ENCODE data around the gene NFKB1. TPM values are rescaled to one million over a fixed set of nuclear protein-coding genes. Genes with fewer than 3 reads are reported as not detected.

Gene NFKB1
- total and polyA plus RNA-seq, 9 donors, result 18.6 to 45.0 (median 36.6) TPM

- intact Hi-C loops (cut with DNase I), result no loop called here
- Histone ChIP-seq H3K36me3 (no peaks in the 10 kb centered on the region), H3K4me1 (ENCODE audit: insufficient read depth) (no peaks in the 10 kb centered on the region), H3K27me3 (no peaks in the 10 kb centered on the region), H3K9me3 (no peaks in the 10 kb centered on the region), H3K27ac (no peak overlapping the region), H3K4me3 (no peak overlapping the region)
- no peak for DNase-seq
- TF ChIP-seq, protein P1, sequence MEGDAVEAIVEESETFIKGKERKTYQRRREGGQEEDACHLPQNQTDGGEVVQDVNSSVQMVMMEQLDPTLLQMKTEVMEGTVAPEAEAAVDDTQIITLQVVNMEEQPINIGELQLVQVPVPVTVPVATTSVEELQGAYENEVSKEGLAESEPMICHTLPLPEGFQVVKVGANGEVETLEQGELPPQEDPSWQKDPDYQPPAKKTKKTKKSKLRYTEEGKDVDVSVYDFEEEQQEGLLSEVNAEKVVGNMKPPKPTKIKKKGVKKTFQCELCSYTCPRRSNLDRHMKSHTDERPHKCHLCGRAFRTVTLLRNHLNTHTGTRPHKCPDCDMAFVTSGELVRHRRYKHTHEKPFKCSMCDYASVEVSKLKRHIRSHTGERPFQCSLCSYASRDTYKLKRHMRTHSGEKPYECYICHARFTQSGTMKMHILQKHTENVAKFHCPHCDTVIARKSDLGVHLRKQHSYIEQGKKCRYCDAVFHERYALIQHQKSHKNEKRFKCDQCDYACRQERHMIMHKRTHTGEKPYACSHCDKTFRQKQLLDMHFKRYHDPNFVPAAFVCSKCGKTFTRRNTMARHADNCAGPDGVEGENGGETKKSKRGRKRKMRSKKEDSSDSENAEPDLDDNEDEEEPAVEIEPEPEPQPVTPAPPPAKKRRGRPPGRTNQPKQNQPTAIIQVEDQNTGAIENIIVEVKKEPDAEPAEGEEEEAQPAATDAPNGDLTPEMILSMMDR (IDR thresholded peaks at IDR 0.05), result no peak
- TF ChIP-seq EP300 (IDR thresholded peaks at IDR 0.05) (no peak), POLR2A (IDR thresholded peaks at IDR 0.05) (no peak)
- WGBS, 3 donors, result 78 to 85% (median 83%) methylated on average over 6 of the region's 6 CpGs
Observed at GRCh38 chr4:102575369-102576129, 74.4 kb downstream of the NFKB1 start.

GRCh38 chr4:102578270-102578669 lies 77.1 kb downstream of the NFKB1 start:
- Histone ChIP-seq H3K9me3 (no peaks in the 10 kb centered on the region), H3K27me3 (no peaks in the 10 kb centered on the region), H3K27ac (no peak overlapping the region), H3K4me3 (no peak overlapping the region), H3K36me3 (no peaks in the 10 kb centered on the region), H3K4me1 (ENCODE audit: insufficient read depth) (no peaks in the 10 kb centered on the region)
- DNase-seq, result no peak
- intact Hi-C loops (cut with DNase I), result no loop called here
- WGBS, 3 donors, result 91 to 93% (median 91%) methylated on average over 3 of the region's 3 CpGs
- TF ChIP-seq EP300 (IDR thresholded peaks at IDR 0.05) (no peak), POLR2A (IDR thresholded peaks at IDR 0.05) (no peak)
- TF ChIP-seq, protein P1 (IDR thresholded peaks at IDR 0.05), result no peak

DNA sequence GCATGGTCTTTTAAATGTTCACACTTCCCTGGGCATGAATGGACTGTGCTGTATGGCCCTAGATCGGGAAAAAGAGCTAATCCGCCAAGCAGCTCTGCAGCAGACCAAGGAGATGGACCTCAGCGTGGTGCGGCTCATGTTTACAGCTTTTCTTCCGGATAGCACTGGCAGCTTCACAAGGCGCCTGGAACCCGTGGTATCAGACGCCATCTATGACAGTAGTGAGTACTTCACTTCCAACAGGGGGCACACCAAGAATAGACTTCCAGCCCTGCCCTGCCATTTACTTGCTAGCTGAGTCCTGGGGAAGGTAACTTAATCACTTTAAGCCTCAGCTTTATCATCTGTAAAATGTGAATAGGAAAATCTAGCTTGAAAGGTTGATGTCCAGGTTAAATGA lies 77.7 kb downstream of the NFKB1 start:
- H3K4me1 ChIP-seq (ENCODE audit: insufficient read depth), result no peaks in the 10 kb centered on the region
- TF ChIP-seq POLR2A (IDR thresholded peaks at IDR 0.05) (no peak), EP300 (IDR thresholded peaks at IDR 0.05) (no peak)
- TF ChIP-seq, protein P1 (IDR thresholded peaks at IDR 0.05), result no peak
- no peak for DNase-seq
- intact Hi-C loops (cut with DNase I), result no loop called here
- H3K27ac ChIP-seq, result no peak overlapping the region
- no peaks in the 10 kb centered on the region for H3K27me3 ChIP-seq
- H3K4me3 ChIP-seq, result no peak overlapping the region
- H3K9me3 ChIP-seq, result no peaks in the 10 kb centered on the region
- 84 to 93% (median 84%) methylated on average over 8 of the region's 8 CpGs for WGBS, 3 donors
- H3K36me3 ChIP-seq, result no peaks in the 10 kb centered on the region

DNA sequence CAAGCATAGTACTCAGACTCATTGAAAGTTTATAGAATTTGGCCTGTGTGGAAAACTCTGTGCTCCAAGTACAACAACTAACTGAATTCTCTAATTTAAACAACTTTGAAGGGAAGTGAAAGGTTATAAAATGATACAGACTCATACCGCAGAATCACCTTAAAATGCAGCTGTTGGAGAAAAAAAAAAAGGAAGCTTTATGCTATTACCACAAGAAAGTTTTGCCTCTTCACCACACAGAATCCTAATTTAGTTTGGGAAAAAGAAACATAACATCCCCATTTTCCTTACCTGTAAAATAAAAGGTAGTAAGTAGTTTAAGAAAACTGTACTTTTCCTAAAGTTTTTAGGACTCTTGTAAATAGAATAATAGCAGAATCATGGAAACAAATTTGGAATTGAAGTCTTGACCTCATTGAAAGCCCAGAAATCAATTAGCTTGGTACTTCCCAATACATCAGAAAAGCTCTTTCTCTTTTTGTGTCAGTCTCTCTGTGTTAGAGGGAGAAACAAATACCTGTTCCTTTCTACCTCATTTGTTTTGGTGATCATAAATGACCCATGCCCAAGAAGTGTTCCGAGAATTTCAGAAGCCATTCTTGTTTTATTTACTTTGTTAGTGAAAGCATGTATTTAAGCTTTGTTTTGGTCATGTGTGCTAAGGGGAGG lies 78.8 kb downstream of the NFKB1 start:
- no peak for DNase-seq
- Histone ChIP-seq H3K36me3 (no peaks in the 10 kb centered on the region), H3K4me1 (ENCODE audit: insufficient read depth) (no peaks in the 10 kb centered on the region), H3K27me3 (no peaks in the 10 kb centered on the region), H3K4me3 (no peak overlapping the region), H3K9me3 (no peaks in the 10 kb centered on the region), H3K27ac (no peak overlapping the region)
- intact Hi-C loops (cut with DNase I), result no loop called here
- TF ChIP-seq POLR2A (IDR thresholded peaks at IDR 0.05) (no peak), EP300 (IDR thresholded peaks at IDR 0.05) (no peak)
- TF ChIP-seq, protein P1 (IDR thresholded peaks at IDR 0.05), result no peak
- WGBS, 3 donors, result 71 to 90% (median 85%) methylated on average over 2 of the region's 2 CpGs
